Measurements from ENCODE around the gene HPSE2.

- no peak for TF ChIP-seq CTCF (IDR thresholded peaks at IDR 0.05)
- no peak for TF ChIP-seq POLR2A (IDR thresholded peaks at IDR 0.05)
Observed at GRCh38 chr10:98915911-98916310, 319.7 kb downstream of the HPSE2 start.
